SKM-1 (cell line): ENCODE measurements around the gene CPE.
"Not testable (repeated sequence)": the region's sequence is repeated elsewhere in the genome, so short reads cannot be mapped to it uniquely, and the experiment has no call there.

Experiments
- DNase-seq: peaks from one replicate; lab custom pipeline; 2025; ENCODE audit not compliant: unreplicated experiment; lab: John Stamatoyannopoulos, UW

CPE gene

DNA sequence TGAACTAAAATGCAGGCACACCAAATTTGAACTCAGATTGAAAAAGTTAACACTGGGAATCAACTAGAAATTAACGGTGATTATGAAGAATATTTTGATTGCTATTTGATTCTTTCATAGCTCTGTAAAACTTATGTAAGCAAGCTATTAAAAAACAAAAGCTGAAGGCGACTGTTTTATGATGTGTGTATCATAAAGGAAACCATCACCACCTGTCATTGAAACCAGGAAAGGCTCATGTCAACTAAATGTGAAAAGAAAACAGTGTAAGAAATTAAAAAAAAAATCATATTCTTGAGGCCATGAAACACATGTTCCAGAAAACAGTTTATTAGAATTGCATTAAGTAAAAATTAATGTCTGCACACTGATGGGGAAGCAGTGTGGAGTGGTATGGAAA, 24.2 kb downstream of the CPE start:
- no peak for DNase-seq

DNA sequence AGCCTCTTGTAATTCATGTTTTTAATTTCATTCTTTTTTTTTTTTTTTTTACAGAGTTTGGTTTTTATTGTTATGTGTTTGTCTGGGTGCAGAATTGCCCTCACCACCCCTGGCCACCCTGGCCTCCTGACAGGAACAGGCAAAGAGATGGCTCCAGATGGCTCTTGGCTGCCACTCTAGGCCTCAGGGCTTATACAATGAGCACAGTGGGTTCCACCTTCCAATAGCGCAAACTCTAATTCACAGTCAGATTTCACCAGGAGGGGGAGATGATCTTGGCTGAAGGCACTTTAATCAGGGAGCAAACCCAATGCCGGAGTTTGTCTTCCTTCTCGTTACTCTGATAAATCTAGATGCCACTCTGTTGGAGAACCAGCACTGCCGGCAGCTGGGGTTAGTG, 24.8 kb downstream of the CPE start:
- no peak for DNase-seq

DNA sequence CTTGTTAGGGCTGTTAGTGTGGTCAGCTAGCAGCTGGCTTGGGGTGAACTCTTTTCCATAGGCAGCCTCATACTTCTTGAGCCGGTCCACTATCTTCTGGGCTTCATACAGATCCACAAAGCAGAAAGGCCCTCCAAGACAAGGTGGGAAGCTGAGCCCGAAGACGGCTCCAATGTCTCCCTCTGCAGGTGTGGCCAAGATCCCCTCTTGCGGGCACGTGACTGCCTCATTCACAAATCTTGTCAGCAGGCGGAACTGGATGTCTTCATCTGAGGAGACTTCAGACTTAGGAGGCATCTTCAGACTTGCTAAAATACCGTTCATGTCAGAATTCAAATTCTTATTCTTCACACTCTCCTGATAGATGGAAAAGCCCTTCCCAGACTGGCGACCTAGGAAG, 25.3 kb downstream of the CPE start:
- DNase-seq, result no peak

DNA sequence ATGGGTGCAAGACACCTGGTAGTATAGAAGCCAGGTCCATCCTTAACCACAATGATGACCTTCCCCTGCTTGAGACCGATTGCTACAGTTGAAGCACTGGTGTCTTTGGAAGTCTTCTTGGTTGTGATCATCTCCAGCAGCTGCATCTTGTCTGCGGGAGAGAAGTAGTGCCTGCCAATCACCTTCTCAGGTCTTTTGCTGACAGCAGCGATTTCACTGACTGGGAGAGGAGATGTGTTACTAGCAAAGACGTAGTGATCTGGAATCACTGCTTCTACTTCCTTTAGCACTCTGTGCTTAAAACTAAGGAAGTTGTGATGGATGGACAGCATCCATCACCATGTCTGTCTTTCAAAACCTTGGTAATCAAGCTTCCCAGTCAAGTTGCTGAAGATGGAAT, 25.9 kb downstream of the CPE start:
- DNase-seq, result no peak

DNA sequence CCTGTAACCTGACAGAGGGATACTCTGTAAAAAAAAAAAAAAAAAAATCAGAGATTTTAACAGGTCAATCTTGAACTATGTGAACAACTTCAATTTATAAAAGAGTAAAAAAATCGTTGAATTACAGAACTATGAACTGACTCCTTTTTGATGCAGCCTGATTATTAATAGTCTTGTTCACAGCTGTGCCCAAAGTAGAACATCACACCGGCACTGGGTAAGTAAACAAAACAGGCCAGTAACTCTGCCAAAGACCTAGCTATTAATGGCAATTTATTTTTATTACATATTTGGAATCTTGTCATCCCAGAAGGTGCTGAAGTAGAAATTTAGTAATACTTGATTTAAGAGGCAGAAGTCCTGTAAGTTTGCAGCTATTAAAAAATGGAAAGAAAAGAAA, 31.4 kb downstream of the CPE start:
- DNase-seq, result no peak

DNA sequence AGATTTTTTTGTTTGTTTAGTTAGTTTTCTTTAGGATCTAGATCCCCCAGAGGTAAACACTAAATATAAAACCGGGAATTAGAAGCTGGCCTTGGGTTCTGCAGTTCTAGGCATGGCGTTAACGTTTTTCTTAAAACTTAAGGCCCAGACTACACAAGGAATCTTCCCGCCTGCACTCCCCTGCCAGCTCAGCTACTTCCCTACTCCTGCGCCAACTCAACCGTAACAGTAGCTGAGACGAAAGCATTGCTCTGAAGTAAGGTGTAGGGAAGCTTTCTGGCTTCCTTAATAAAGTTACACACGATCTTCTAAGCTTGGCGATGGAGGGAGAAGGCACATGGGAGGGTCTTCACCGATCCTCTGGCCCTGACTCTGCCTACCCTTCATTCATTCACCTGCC, 37.1 kb downstream of the CPE start:
- no peak for DNase-seq

DNA sequence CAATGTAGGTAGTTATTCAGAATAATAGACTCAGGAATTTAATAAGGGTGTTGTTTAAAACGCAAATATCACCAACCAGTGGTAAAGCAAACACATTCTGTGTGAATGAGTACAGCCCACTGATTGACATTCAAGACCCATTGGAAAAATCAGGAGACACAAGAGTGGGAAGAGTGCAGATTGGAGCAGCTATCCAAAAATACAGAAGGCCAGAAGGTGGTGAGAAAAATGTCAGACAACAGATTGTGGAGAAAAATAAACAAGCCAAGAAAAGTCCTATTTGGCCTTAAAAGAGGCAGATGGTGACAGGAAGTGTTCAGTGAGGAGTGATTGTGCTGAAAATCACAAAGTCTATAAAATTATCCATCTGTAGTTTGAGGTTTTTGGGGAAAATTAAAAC, 39.3 kb downstream of the CPE start:
- DNase-seq, result no peak

DNA sequence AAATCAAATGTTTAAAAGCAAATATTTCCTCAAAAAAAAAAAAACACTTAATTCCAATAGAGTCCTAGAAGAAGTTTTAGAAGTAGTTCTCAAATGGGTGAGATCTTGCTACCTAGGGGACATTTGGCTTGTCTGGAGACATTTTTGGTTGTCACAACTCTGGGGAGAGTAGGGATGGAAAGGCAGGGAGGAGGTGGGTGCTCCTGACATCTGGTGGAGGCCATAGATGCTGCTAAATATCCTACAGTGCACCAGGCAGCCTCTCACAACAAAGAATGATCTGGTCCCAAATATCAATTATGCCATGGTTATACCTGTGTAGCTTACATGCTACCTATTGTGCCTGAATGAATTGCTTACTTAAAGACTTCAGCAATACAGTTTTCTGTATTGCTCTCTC, 46.8 kb downstream of the CPE start:
- DNase-seq, result no peak

DNA sequence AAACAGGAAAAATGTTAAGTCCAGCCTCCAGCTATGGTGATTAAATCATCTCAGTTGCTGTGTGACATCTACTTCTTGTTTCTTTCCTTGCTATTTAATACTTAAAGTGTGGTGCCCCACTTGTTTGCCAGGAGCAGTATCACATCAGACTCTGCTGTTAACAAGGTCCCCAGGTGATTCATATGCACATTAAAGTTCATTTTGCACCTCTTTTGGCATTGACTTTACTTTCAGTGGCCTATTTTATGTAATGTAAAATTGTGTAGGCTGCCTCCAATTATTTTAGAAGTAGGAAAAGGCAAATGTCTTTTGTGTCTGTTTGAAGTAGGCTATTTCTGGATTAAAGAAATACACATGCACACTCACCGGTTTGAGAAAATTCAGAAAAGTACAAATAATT, 47.5 kb downstream of the CPE start:
- no peak for DNase-seq

DNA sequence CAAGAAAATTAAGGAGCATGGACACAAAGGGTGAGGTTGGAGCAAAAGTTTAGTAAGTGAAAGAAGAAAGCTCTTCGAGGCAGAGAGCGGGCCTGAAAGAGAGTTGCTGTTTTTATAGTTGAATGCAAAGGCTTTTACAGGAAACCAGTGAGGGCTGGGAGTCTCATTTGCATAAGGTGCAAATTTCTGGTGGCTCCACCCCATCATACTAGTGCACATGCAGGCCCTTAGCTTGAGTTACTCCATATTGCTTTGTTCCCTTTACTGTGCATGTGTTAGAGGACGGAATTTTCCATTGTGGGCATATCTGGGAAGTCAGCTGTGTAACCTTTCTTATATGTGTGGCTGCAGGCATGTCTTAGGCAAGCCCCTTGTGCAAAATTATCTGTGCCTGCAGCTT, 48.0 kb downstream of the CPE start:
- no peak for DNase-seq

DNA sequence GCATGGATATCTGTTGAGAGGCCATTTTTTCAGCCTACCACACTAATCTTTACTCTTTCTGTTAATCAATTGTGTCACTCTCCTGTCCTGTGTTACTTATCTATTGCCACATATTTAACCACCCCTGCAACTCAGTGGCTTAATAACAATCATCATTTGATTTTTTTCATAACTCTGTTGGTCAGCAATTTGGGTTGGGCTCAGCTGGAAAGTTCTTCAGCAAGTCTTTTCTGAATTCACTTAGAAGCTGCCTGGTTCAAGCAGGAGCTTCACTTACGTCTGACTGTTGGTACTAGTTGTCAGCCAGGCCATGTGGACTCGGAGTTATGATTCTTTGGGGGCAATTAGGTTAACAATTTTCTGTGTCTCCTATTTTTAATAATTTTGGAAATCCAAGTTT, 50.1 kb downstream of the CPE start:
- no peak for DNase-seq

DNA sequence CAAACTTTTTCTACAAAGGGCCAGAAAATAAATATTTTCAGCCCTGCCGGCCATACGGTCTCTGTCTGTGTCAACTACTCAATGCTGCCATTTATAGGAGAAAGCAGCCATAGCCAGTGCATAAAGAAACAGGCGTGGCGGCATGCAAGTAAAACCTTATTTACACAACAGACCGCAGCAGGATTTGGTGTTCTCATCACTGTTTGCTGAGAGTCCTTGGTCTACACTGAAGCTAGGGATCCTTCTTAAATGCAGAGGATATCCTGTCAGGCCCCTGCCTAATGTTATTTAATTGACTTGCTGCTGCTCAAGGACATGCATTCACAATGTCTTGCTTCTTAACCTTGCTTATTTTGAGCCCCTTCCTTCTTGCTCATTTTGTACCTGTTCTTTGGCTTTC, 54.7 kb downstream of the CPE start:
- DNase-seq, result no peak

DNA sequence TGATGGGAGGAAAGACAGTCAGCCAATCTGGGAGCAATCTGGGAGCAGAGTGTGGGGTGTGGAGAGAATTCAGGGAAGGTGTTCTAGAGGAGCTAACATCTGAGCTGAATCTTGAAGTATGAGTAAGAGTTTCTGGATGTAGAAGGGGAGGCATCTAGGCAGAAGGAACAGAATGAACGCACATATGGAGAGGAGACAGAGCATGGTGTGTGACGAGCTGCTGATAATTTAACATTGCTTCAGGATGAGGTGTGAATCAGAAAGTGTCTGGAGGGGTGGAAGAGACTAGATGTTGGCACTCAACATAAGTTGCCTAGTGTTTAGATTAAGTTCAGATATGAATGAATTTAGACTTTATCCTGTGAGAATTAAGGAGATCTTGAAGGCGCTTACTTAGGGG, 58.9 kb downstream of the CPE start:
- DNase-seq, result no peak

DNA sequence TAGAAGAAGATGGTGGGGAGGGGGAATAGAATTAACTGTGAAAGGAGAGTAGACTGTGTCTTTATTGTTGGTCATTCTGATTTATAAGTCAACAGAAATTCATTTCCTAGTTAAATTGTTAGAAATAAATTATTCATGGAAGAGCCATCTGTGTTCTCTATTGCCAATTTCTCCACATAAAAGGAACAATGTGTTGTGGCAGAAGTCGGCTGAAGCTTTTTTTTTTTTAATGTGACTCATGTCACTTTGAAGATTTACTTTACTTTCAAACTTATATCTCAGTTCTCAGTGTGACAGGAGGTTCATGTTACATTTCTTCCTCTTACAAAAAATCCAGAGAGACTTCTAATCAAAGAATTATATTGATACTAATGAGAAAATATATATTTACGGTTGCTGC, 60.5 kb downstream of the CPE start:
- DNase-seq, result no peak

DNA sequence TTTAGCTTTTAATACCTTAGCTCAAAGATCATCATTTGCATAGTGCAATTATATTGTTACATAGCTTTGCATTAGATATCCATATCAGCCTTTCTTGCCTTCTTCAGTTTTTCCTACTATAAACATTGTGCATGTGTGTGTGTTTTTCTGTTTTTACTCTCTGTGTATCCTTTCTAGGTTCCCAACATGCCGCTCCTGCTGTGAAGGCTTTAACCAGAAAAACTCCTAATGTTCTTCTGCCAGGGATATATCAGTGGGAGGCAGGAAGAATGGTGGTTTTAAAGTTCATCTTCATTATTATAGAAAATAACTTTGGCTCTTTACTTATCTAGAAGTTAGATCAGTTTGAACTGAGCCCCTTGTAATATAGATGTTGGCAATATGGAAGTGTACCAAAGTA, 61.2 kb downstream of the CPE start:
- DNase-seq, result no peak

DNA sequence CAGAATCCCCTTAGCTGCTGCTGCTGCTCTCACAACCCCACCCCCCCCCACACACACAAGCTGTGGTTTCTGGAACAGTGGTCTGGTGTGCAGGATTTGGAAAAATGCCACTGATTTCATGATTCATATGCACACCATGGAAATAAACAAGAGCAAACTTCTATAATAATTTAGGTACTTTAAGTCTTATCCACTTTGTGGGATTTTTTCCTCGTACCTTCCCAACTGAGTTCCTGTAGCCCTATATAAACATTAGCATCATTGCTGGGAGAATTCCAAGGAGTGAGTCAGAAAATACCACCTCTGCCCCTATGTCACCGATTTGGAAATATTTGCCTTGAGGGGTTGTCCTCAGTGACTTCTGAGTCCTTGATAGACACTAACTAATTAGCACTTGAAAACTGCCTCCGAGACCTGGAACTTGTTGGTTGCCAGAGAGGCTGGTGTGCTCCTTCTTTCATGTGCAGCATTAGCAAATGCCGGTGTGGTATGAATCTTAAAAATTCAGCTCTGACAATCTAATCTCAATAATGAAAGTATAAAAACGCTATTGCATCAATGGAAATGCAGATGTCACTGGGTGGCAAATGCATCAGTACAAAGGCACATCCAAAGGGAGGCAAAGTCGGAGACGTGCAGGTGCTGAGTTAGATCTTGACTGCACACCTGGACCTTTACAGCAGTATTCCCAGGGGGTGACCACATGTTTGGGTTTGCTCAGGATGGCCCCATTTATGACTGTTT, 61.8 kb downstream of the CPE start:
- no peak for DNase-seq

DNA sequence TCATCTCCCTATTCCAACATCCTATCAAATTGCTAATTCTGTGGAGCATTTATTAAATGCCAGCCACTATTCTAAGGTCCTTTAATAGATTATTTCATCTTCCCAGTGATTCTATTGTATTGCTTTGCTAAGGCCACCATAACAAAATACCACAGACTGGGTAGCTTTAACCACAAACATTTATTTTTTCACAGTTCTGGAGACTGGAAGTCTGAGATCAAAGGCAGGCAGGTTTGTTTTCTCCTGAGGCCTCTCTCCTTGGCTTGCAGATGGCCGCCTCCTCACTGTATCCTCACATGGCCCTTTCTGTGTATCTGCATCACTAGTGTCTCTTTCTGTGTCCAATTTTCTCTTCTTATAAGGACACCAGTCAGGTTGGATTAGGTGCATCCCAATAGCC, 64.5 kb downstream of the CPE start:
- no peak for DNase-seq

DNA sequence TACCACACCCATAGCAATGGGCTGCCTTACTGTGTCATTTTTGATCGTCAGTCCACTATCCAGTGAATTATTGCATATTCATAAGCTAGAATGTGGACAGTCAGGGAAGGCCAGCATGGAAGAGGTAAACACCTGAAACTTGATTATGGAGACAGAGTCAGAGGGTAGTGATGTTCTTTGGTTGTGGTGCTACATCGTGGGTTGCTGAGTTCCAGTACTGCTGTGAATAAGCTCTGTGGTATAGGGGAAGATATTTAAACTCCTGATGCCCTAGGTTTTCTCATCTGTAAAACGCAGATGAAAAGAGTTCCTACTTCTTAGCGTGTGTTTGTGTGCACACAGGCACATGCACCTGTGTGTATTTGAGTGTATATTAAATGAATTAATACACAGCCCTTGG, 69.9 kb downstream of the CPE start:
- no peak for DNase-seq

DNA sequence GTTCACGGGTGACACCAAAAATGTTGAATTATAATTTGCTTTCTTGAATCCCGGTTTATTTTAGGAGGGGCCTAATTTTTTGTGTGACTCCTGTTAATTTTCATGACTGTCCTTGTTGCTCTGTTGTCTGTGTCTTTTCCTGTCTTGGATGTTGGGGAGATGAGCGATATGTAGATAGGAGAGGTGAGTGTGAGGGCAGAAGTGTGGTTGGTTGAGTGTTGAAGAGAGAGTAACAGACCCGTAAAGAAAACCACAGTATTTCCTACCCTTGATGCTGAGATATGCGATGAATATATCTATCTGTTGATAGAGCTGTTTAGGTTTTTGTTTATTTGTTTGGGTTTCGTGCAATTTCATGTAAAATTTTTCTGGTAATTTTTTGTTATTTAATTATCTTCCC, 70.5 kb downstream of the CPE start:
- no peak for DNase-seq

DNA sequence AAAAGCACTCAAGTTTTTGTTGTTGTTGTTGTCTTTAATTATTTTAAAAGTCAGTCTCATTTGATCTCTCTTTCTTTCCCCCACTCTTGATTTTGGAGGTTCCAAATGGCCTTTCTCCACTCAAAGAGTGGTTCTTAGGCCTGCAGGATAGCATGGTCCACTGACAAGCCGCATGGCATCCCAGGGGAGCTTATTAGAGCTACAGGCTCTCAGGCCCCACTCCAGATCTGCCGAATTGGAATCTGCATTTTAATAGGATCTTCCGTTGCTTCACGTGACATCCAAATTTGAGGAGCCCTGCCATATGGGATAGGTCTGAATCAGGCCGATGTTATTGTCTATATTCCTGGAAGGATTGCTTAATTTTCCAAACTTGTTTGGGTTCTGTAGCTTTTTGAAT, 72.1 kb downstream of the CPE start:
- DNase-seq, result no peak

DNA sequence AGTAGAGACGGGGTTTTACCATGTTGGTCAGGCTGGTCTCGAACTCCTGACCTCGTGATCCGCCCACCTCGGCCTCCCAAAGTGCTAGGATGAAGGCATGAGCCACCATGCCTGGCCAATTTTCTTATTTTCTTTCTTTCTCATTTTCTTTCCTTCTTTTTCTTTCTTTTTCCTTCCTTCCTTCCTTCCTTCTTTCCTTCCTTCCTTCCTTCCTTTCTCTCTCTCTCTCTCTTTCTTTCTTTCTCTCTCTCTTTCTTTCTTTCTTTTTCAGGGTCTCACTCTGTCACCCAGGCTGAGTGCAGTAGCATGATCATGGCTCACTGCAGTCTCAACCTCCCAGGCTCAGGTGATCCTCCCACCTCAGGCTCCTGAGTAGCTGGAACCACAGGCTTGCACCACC, 74.3 kb downstream of the CPE start:
- not testable (repeated sequence) for DNase-seq

DNA sequence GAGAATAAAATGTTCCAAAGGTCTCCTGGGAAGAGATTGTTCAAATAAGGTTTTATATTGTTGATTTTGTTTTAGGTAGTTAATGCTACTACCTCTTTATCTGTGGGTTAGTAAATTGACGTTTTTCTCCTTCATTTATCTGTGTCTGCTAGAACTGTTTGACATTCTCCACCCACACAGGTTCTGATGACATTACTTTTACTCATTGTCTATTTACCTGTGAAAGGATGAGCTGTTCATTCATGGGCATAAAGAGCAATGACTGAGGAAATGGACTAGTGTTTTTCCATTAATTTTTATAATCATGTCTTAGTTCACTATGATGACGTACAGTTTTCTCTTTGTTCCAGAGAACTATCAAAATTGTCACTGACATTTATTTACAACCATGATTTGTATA, 75.6 kb downstream of the CPE start:
- DNase-seq, result no peak

DNA sequence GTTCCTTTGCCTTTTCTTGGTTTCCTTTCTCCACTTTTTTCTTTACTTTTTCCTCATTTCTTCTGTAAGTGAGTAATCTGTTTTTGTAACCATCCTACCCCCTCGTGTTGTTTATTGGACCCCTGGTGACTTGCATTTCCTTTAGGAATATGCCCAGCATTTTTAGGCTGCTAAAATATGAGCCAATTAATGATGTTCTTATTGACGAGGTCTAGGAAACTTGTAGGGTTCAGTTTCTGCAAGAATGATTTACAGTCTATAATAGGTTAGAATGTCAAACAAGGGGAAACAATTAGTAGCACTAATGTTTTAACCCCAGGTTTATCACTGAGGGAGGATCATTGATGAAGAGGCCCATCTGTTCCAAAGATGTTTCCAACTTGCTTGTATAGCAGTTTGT, 79.0 kb downstream of the CPE start:
- DNase-seq, result no peak

DNA sequence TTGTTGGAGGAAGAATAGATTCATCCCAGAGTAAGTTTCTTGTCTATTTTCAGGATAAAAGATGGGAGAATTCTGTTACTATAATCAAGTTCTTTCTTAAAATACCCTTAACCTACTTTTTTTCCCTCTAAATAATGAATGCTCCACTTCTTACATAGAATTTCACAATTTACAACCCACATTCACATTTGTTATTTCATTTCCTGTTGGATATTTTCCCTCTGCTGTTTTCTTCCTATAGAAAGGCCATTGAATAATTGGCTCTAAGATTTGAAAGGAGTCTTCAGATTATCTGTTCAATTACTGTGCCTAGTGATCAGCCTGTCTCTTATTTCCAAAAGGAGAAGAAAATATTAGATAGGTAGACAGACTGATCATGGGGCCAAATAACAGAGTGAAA, 79.7 kb downstream of the CPE start:
- DNase-seq, result no peak
